A549 treated with dexamethasone at 1 μM for 4 hours (cell line): ENCODE data around the gene ECSCR. TPM values are rescaled to one million over a fixed set of nuclear protein-coding genes. Genes with fewer than 3 reads are reported as not detected.

Experiments used
- total RNA-seq: library from RNA; stranded (reverse); fragments of 200-300 nt; extraction: Qiagen RNA extraction; gene quantifications from 5 replicates; pipeline ENCODE4 v1.2.3, GENCODE V29; 2022

The ECSCR gene, protein sequence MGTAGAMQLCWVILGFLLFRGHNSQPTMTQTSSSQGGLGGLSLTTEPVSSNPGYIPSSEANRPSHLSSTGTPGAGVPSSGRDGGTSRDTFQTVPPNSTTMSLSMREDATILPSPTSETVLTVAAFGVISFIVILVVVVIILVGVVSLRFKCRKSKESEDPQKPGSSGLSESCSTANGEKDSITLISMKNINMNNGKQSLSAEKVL
- not detected in 5 replicates for total RNA-seq

GRCh38 chr5:139462586-139463276 lies at the start of gene ECSCR:
Gene ECSCR, minus strand, starts transcription at chr5:139462743. Its CDS starts 73 bp downstream, at chr5:139462670.

DNA sequence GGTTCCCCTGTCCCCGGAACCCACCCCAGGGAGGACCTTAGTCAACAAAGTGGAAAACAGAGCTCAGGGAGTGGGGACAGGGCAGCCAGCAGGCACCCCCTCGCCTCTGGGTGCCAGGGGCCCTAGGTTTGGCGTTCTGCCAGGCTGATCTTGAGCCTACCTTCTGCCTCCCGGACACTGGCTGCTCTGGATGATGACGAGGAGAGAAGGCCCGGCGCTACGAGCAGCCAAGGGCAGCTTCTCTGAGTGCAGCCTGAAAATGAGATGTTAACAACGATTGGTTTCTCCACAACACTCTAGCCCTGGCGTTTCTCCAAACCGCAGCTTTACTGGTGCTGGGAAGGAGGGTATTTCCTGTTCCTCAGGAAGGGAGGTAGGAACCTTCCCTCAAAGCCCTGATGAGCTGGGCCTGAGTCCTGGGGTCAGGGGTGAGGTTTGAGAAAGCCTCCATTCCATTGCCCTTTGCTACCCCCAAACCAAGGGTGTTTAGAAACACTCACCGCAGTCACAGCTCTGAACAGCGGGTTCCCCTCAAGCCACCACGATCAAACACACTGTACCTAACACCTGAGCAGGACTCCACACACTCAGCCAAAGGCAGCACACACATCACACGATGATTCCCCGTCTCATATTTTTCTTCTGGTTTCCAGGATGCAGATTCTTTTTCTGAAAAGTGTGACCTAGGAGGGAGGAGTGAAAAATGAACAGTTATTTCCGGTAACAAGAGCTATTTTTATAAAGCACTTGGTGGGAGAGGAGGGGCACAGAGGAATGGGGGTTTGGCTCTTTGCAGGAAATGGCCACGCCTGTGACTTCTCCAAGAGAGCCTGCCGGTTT lies 19.7 kb upstream of the ECSCR start, which contains the start of gene STING1:
Gene STING1 (minus strand): TSS at position 709 of the 840 bp plus-strand sequence. CDS start 1,054 bp downstream, outside the sequence.

DNA sequence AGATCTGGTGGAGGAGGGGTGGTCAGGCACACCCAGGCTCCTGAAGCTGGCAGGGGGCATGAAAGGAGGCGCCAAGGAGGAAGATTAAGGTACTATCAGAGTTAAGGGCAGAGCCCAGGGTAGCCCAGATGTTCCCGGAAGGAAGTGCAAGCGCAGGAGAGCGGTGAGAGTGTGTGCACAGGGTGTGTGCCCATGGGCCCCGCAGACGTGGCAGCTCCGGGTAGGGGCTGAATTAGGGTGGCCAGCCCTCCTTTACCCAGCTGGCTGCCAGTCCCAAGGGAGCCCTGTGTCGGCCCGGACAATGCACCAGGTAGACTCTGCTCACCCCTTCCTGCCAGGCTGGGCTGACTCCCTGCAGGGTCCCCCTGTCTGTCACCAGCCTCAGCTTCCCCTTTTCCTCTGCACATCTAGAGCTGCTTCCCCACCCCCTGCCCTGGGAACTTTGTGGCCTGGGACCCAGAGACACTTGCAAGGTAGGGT lies 8.3 kb upstream of the ECSCR start, which contains the start of gene SMIM33:
Gene SMIM33 (plus strand): TSS at position 184 of the 480 bp plus-strand sequence. CDS start 118 bp downstream, at position 302.

DNA sequence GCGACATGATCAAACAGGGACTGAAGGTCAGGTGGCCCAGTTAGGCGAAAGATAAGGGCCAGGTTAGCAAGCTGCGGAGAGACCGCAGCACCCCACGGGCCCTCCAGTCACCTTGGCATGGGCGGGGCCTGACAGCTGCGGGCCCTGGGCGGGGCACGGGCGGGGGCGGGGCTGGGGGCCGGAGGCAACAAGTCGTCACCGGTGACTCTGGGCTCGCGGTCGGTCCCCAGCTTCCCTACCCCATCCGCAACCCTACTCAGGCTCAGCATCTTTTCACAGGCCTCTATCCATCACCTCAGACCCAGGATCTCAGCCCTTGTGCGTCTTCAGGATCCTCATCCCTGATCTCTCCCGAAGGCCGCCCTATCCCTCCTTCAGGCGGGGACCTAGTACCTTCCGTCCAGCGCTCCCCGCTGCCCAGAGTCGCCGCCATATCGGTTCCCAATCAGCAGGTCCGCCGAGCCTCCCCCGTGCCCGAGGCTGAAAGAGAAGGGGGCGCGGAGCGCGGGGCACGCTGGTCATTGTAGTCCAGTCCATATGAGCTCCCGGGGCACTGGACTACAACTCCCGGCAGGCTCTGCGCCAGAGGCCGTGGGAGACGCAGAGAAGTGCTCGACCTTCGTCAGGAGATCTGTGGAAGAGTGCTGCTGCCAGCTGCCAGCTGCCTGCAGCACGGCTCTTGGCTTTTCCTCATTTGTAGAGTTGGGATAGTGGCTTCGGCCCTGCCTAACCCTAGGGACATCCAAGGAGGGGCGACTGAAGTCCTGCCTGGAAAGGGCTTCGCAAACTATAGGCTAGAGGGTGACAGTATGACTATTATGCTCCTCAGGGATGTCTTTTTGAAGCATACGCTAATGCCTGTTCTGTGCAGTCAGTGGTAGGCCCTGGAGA lies 23.3 kb downstream of the ECSCR start, which contains the start of gene DNAJC18:
Gene DNAJC18 (minus strand): TSS at position 513 of the 891 bp plus-strand sequence. CDS start 80 bp downstream, at position 433.

DNA sequence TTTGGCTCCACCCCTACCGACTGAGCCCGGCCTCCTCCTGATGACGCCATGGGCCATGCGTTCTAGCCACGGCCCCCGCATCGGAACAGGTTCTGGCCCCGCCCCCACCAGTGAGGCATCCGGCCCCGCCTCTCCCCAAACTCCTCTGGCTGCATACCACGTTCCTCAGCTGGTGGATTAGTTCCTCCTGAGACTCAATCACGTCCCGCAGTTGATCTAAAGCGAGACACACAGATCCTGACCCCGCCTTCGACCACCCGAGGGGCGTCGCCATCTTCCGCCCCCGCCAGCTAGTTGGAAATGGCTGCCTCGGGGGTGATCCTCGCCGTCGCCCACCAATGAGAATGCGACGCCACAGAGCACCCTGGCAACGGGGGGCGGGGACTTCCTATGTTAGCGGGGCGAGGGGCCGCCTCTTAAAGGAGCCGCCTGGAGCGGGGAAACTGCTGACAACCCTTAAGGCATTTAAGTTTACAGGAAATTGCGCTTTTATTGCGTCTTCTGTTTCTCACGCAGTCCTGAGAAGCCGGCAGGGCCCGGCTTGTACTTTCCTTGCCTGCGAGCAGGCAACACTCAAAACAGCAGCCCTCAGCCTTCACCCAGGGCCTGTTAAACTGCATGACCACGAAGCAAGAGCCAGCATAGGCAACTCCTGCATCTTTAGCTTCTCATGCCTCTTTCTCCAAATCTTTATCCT lies 58.6 kb downstream of the ECSCR start, which contains the start of gene SPATA24:
Gene SPATA24 (minus strand): TSS at position 303 of the 697 bp plus-strand sequence. CDS start 29 bp downstream, at position 274.

Other genes with a start within 250 kb of the ECSCR start
- gene MATR3, start 169.0 kb downstream of the ECSCR start, total RNA-seq, result 160 to 218 TPM (median 176 TPM) in 5 replicates
- 80.9 to 96.6 TPM (median 87.0 TPM) in 5 replicates for gene PAIP2, start 120.9 kb downstream of the ECSCR start, total RNA-seq
- gene SLC23A1, start 79.4 kb downstream of the ECSCR start, total RNA-seq, result 0.79 to 1.6 TPM (median 1.4 TPM) in 5 replicates
- gene MZB1, start 72.8 kb downstream of the ECSCR start, total RNA-seq, result 0.09 to 0.20 TPM in 2 of 5 replicates, not detected in the others
- 0.12 to 0.27 TPM (median 0.24 TPM) in 5 replicates for gene PROB1, start 67.6 kb downstream of the ECSCR start, total RNA-seq
- gene SPATA24, start 58.7 kb downstream of the ECSCR start, total RNA-seq, result 4.7 to 5.3 TPM (median 4.9 TPM) in 5 replicates
- gene DNAJC18, start 23.2 kb downstream of the ECSCR start, total RNA-seq, result 5.3 to 8.6 TPM (median 7.1 TPM) in 5 replicates
- not detected in 5 replicates for gene SMIM33, start 8.3 kb upstream of the ECSCR start, total RNA-seq
- gene STING1, start 20.0 kb upstream of the ECSCR start, total RNA-seq, result 0.74 to 1.1 TPM (median 0.77 TPM) in 5 replicates
- gene UBE2D2, start 98.6 kb upstream of the ECSCR start, total RNA-seq, result 125 to 205 TPM (median 182 TPM) in 5 replicates
- 10.2 to 15.8 TPM (median 14.6 TPM) in 5 replicates for gene CXXC5, start 185.6 kb upstream of the ECSCR start, total RNA-seq